WI38 (cell line): ENCODE measurements around the gene TTLL11.

ENCODE experiments used
- H3K4me3 ChIP-seq: 2 replicates; pipeline ENCODE4 v1.5.1; 2011; ENCODE audit warnings: low read depth, mild to moderate bottlenecking, control low read depth, low read length
- CTCF ChIP-seq: IDR thresholded peaks from 2 replicates; pipeline ENCODE4 v1.5.1; 2012; ENCODE audit warnings: low read depth, mild to moderate bottlenecking, control low read depth, low read length

TTLL11 gene

GRCh38 chr9:121996783-121997182 lies 96.3 kb downstream of the TTLL11 start:
- H3K4me3 ChIP-seq = no peak overlapping the region
- TF ChIP-seq CTCF = no peak

- H3K4me3 ChIP-seq = no peak overlapping the region
- no peak for TF ChIP-seq CTCF
Observed at GRCh38 chr9:121995997-121996396, 97.1 kb downstream of the TTLL11 start.

GRCh38 chr9:121992571-121993212 lies 100.4 kb downstream of the TTLL11 start:
- no peak overlapping the region for H3K4me3 ChIP-seq
- TF ChIP-seq CTCF = peak; percentile 62

- no peak overlapping the region for H3K4me3 ChIP-seq
- TF ChIP-seq CTCF = no peak
Observed at GRCh38 chr9:121991307-121991661, 101.8 kb downstream of the TTLL11 start.

GRCh38 chr9:121990600-121991306 lies 102.4 kb downstream of the TTLL11 start:
- H3K4me3 ChIP-seq = no peak overlapping the region
- no peak for TF ChIP-seq CTCF

GRCh38 chr9:121989010-121989409 lies 104.1 kb downstream of the TTLL11 start:
- TF ChIP-seq CTCF = no peak

GRCh38 chr9:121987314-121987713 lies 105.8 kb downstream of the TTLL11 start:
- no peak for TF ChIP-seq CTCF
- H3K4me3 ChIP-seq = no peak overlapping the region

More at GRCh38 chr9:121989010-121989409, 104.1 kb downstream of the TTLL11 start:
- no peak overlapping the region for H3K4me3 ChIP-seq
